SH-SY5Y (cell line): ENCODE measurements around the gene UBXN2A.

Source experiments
- GATA2 ChIP-seq: IDR thresholded peaks from 2 replicates; pipeline ENCODE4 v1.6.1; 2011; ENCODE audit warnings: mild to moderate bottlenecking, low read depth, low read length
- GATA3 ChIP-seq: IDR thresholded peaks from 2 replicates; pipeline ENCODE4 v1.6.1; 2011; ENCODE audit warnings: low read depth, mild to moderate bottlenecking, low read length, moderate library complexity

DNA sequence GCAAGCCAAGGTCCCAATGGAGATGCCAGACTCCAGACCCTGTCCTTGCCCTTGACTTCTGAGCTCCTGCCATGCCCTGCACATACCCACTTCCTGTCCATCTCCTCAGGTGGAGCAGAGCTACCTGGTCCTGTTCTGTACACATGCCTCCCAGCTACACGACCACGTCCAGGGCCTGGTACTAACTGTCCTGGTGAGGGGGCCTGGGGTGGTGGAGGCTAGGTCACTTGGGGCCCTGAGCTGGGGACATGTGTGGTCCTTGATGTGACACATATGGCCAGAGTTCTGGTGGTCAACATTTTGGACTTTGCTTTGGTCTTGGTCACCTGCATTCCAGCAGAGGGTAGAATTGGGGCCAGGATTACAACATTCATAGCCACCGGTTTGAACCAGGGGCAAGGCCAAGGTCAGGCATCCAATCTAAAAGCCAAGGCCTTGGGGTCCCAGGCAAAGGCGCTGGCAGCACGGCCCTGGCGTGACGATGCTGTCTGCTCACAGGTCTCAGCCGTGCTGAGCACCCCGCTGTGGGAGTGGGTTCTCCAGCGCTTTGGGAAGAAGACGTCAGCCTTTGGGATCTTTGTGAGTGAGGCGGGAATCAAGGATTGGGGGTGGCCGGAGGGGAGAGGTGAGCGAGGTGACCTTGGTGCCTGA lies 82.2 kb downstream of the UBXN2A start:
- TF ChIP-seq GATA2 (no peak), GATA3 (no peak)
